ENCODE results near the gene TTC39C.

DNA sequence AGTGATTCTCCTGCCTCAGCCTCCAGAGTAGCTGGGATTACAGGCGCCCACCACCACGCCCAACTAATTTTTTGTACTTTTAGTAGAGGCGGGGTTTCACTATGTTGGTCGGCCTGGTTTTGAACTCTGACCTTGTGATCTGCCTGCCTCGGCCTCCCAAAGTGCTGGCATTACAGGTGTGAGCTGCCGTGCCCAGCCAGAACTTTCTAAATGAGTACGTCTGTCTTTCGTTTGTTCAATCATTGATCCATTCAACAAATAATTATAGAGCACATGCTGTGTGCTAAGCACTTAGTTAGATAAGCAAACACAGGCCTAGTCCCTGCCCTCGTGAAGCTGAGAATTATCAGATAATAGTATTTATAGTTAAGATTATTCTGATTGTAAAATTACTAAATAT lies 56.5 kb downstream of the TTC39C start:
- TF ChIP-seq ZNF274 (IDR thresholded peaks at IDR 0.05; ENCODE audit: low read depth, low read length) = no peak
- TF ChIP-seq YY1 (IDR thresholded peaks at IDR 0.05; ENCODE audit: insufficient read depth, insufficient read length) = no peak
- no peak for TF ChIP-seq SUZ12 (IDR thresholded peaks at IDR 0.05; ENCODE audit: extremely low read depth, insufficient read depth, insufficient read length)

Measured in NT2/D1 (cell line).